HEK293 (cell line): ENCODE results near the gene UQCRQ.

Experiments used
- CTCF ChIA-PET: fragments of 350-600 bp; formaldehyde crosslinking; extraction: SDS; loops from one replicate; lab custom pipeline; 2021; ENCODE audit warnings: antibody characterized with exemption; lab: Yijun Ruan, JAX
- POLR2A ChIA-PET: fragments of 300-600 bp; formaldehyde crosslinking; extraction: SDS; loops from one replicate; lab custom pipeline; 2020; ENCODE audit warnings: antibody characterized with exemption, inconsistent platforms; lab: Yijun Ruan, JAX
- H3K27ac ChIP-seq: fragments of 200-500 bp; sonication (Bioruptor generic); 2 replicates; pipeline ENCODE4 v1.5.1; 2014; ENCODE audit warnings: low read depth, low read length, control low read depth, inconsistent platforms; ENCODE audit errors: extremely low read depth
- H3K36me3 ChIP-seq, 2 experiments: fragments of 200-500 bp in 1 of 2; sonication (Bioruptor generic) in 1 of 2; 1 replicate in 1 of 2; 2 replicates in 1 of 2; pipeline ENCODE4 v1.5.1; 2014 to 2017; ENCODE audit warnings: inconsistent platforms in 2 of 2, low read length in 2 of 2; ENCODE audit not compliant: control insufficient read depth in 2 of 2, insufficient read depth in 1 of 2
- H3K4me1 ChIP-seq: fragments of 200-500 bp; sonication (Bioruptor generic); 2 replicates; pipeline ENCODE4 v1.5.1; 2014; ENCODE audit warnings: mild to moderate bottlenecking, low read length, inconsistent platforms; ENCODE audit not compliant: control insufficient read depth, insufficient read depth
- H3K4me3 ChIP-seq: 2 replicates; pipeline ENCODE4 v1.5.1; 2011; ENCODE audit warnings: low read depth, mild to moderate bottlenecking, control low read depth, low read length, moderate library complexity
- H3K9me3 ChIP-seq: fragments of 200-500 bp; sonication (Bioruptor generic); 2 replicates; pipeline ENCODE4 v1.5.1; 2014; ENCODE audit warnings: low read depth, low read length, inconsistent platforms; ENCODE audit not compliant: control insufficient read depth, insufficient read depth
- GFI1B ChIP-seq: fragments of 450-650 bp; formaldehyde crosslinking; IDR thresholded peaks from 2 replicates; pipeline ENCODE4 v1.5.1; 2016; ENCODE audit warnings: missing biosample characterization, missing genetic modification characterization
- TRIM28 ChIP-seq: IDR thresholded peaks from 2 replicates; pipeline ENCODE4 v1.6.1; 2011; ENCODE audit warnings: low read length, control low read depth, borderline replicate concordance
- ZNF132 ChIP-seq: fragments of 450-650 bp; formaldehyde crosslinking; IDR thresholded peaks from 2 replicates; pipeline ENCODE4 v1.5.1; 2017; ENCODE audit warnings: missing biosample characterization, missing genetic modification characterization, borderline replicate concordance
- ZNF24 ChIP-seq: fragments of 450-650 bp; formaldehyde crosslinking; IDR thresholded peaks from 2 replicates; pipeline ENCODE4 v1.5.1; 2016; ENCODE audit warnings: missing biosample characterization, missing genetic modification characterization
- ZNF248 ChIP-seq: fragments of 450-650 bp; formaldehyde crosslinking; IDR thresholded peaks from 2 replicates; pipeline ENCODE4 v1.5.1; 2017; ENCODE audit warnings: missing biosample characterization, missing genetic modification characterization
- ZNF302 ChIP-seq: fragments of 450-650 bp; formaldehyde crosslinking; IDR thresholded peaks from 2 replicates; pipeline ENCODE4 v1.5.1; 2016; ENCODE audit warnings: missing biosample characterization, missing genetic modification characterization, low read depth
- ZNF426 ChIP-seq: fragments of 450-650 bp; formaldehyde crosslinking; IDR thresholded peaks from 2 replicates; pipeline ENCODE4 v1.5.1; 2017; ENCODE audit warnings: missing biosample characterization, missing genetic modification characterization, mild to moderate bottlenecking, inconsistent platforms, moderate library complexity
- ZNF433 ChIP-seq: fragments of 450-650 bp; formaldehyde crosslinking; IDR thresholded peaks from 2 replicates; pipeline ENCODE4 v1.5.1; 2016; ENCODE audit warnings: missing biosample characterization, missing genetic modification characterization, low read depth
- ZNF596 ChIP-seq: fragments of 450-650 bp; IDR thresholded peaks from 2 replicates; pipeline ENCODE4 v1.5.0; 2018; ENCODE audit warnings: missing biosample characterization, mild to moderate bottlenecking, missing genetic modification characterization, moderate library complexity
- ZNF621 ChIP-seq: fragments of 450-650 bp; formaldehyde crosslinking; IDR thresholded peaks from 2 replicates; pipeline ENCODE4 v1.5.1; 2017; ENCODE audit warnings: missing biosample characterization, missing genetic modification characterization
- ZSCAN23 ChIP-seq: fragments of 450-650 bp; formaldehyde crosslinking; IDR thresholded peaks from 2 replicates; pipeline ENCODE4 v1.5.1; 2016; ENCODE audit warnings: missing biosample characterization, missing genetic modification characterization
- TF ChIP-seq, protein P1 (sequence below): fragments of 450-650 bp; formaldehyde crosslinking; IDR thresholded peaks from 2 replicates; pipeline ENCODE4 v1.5.1; 2016; ENCODE audit warnings: missing biosample characterization, missing genetic modification characterization
- TF ChIP-seq, protein P2 (sequence below): fragments of 450-650 bp; formaldehyde crosslinking; IDR thresholded peaks from 2 replicates; pipeline ENCODE4 v1.5.1; 2016; ENCODE audit warnings: missing biosample characterization, missing genetic modification characterization
- TF ChIP-seq, protein P3 (sequence below): fragments of 450-650 bp; formaldehyde crosslinking; IDR thresholded peaks from 2 replicates; pipeline ENCODE4 v1.5.1; 2016; ENCODE audit warnings: missing biosample characterization, missing genetic modification characterization, borderline replicate concordance
- TF ChIP-seq, protein P4 (sequence below): fragments of 450-650 bp; formaldehyde crosslinking; IDR thresholded peaks from 2 replicates; pipeline ENCODE4 v1.5.1; 2016; ENCODE audit warnings: missing biosample characterization, missing genetic modification characterization

The UQCRQ gene

DNA sequence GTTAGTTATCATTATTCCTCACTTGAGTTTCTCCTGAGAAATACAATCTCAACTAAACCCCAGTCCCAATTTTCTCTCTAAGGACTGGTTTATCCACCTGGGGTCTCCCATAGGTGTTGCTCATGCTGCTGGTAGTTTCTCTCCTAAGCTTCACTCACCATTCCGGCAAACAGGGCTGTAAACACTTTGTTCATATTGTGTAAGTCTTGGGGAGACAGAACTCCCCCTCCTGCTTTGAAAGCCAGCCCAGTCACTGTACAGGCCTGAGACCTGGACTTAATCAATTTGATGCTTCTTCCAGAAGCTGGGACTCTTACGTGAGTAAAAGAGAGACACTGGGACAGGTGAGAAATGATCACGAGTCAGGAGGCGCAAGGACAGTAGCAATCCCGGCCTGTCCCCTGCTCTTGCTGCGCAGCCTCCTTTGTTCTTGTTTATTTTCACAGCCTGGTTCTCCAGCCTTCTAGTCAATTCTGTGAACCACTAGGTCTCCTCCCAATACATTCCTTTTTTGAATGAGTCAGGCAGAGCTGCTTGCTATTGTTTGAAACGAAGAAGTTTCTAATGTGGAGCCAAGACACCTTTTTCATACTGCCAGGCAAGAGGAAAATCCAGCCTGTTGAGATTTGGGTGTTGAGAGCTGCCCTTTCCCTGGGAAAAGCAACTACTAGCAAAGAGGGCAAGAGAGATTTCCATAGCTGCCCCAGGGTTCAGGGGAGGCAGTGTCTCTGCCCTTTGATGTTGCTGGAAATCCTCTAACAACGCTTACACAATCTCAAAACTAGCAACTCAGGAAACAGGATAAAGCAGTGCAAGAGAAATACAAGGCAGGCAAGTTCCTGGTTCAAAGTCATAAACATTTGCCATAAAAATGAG, 26.8 kb upstream of the UQCRQ start (continued):
- no peak for TF ChIP-seq ZNF302 (tag by site-specific recombination)
- no peak for TF ChIP-seq ZNF433

DNA sequence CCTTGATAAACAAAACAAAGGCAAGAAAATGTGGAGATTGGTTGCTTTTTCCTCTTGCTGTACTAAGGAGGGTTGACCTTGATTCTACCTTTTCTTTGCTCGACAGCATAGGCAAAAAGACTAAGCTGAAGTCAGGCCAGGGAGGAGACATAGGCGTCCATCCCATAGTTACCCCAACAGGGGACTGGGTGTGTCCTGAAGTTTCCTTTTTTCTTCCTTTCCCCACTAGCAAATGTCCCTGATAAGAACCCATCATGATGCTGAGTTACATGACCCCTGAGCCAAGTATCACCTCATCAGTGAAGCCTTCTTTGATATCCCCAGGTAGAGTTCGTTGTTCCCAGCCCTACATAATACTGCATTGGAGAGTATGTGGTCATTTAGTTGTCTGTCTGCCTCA, 26.1 kb upstream of the UQCRQ start:
- H3K9me3 ChIP-seq = no peaks in the 10 kb centered on the region
- TF ChIP-seq ZNF248 (tag by site-specific recombination) = no peak
- TF ChIP-seq, protein P1, sequence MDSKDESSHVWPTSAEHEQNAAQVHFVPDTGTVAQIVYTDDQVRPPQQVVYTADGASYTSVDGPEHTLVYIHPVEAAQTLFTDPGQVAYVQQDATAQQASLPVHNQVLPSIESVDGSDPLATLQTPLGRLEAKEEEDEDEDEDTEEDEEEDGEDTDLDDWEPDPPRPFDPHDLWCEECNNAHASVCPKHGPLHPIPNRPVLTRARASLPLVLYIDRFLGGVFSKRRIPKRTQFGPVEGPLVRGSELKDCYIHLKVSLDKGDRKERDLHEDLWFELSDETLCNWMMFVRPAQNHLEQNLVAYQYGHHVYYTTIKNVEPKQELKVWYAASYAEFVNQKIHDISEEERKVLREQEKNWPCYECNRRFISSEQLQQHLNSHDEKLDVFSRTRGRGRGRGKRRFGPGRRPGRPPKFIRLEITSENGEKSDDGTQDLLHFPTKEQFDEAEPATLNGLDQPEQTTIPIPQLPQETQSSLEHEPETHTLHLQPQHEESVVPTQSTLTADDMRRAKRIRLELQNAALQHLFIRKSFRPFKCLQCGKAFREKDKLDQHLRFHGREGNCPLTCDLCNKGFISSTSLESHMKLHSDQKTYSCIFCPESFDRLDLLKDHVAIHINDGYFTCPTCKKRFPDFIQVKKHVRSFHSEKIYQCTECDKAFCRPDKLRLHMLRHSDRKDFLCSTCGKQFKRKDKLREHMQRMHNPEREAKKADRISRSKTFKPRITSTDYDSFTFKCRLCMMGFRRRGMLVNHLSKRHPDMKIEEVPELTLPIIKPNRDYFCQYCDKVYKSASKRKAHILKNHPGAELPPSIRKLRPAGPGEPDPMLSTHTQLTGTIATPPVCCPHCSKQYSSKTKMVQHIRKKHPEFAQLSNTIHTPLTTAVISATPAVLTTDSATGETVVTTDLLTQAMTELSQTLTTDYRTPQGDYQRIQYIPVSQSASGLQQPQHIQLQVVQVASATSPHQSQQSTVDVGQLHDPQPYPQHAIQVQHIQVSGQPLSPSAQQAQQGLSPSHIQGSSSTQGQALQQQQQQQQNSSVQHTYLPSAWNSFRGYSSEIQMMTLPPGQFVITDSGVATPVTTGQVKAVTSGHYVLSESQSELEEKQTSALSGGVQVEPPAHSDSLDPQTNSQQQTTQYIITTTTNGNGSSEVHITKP (tag by site-specific recombination) = no peak
- no peak for TF ChIP-seq ZSCAN23 (tag by site-specific recombination)
- no peak for TF ChIP-seq ZNF621
- no peaks in the 10 kb centered on the region for H3K4me1 ChIP-seq
- POLR2A ChIA-PET = no interaction called here
- no peak overlapping the region for H3K27ac ChIP-seq
- CTCF ChIA-PET = interaction anchor here (0.7 kb wide), 1 partner anchor 24 kb away, joined by 4 read pairs; no protein-coding TSS in a partner anchor
- no peak overlapping the region for H3K4me3 ChIP-seq
- no peaks in the 10 kb centered on the region for H3K36me3 ChIP-seq

DNA sequence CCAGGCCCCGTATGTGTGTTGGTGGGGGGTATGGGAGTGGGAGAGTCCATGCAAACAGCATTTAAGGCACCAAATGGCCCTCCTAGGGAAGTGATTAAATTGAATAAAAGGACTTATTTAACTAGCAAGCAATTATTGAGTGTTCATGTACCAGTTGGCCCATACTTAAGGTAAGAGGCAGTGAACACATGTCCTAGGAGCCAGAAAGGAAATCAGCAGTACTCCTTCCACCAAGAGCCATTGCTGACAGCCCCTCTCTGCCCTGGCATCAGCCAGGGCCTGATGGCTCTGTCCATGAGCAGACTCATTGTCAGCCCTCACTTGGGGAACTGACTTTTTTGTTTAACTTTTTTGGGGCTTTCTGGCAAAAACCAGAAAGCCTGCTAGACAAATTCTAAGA, 25.5 kb upstream of the UQCRQ start:
- H3K9me3 ChIP-seq = no peaks in the 10 kb centered on the region
- H3K4me1 ChIP-seq = no peaks in the 10 kb centered on the region
- no peak overlapping the region for H3K4me3 ChIP-seq
- no peak overlapping the region for H3K27ac ChIP-seq
- ChIA-PET POLR2A (no interaction called here), CTCF (no interaction called here)
- H3K36me3 ChIP-seq = no peaks in the 10 kb centered on the region
- TF ChIP-seq ZNF433 (no peak), GFI1B (no peak), TRIM28 (no peak), ZNF596 (tag by site-specific recombination) (no peak), ZNF132 (tag by site-specific recombination) (no peak), ZNF426 (tag by site-specific recombination) (no peak), ZNF24 (tag by site-specific recombination) (no peak)
- TF ChIP-seq, protein P2, sequence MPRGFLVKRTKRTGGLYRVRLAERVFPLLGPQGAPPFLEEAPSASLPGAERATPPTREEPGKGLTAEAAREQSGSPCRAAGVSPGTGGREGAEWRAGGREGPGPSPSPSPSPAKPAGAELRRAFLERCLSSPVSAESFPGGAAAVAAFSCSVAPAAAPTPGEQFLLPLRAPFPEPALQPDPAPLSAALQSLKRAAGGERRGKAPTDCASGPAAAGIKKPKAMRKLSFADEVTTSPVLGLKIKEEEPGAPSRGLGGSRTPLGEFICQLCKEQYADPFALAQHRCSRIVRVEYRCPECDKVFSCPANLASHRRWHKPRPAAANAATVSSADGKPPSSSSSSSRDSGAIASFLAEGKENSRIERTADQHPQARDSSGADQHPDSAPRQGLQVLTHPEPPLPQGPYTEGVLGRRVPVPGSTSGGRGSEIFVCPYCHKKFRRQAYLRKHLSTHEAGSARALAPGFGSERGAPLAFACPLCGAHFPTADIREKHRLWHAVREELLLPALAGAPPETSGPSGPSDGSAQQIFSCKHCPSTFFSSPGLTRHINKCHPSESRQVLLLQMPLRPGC (tag by site-specific recombination) = no peak
- TF ChIP-seq, protein P3, sequence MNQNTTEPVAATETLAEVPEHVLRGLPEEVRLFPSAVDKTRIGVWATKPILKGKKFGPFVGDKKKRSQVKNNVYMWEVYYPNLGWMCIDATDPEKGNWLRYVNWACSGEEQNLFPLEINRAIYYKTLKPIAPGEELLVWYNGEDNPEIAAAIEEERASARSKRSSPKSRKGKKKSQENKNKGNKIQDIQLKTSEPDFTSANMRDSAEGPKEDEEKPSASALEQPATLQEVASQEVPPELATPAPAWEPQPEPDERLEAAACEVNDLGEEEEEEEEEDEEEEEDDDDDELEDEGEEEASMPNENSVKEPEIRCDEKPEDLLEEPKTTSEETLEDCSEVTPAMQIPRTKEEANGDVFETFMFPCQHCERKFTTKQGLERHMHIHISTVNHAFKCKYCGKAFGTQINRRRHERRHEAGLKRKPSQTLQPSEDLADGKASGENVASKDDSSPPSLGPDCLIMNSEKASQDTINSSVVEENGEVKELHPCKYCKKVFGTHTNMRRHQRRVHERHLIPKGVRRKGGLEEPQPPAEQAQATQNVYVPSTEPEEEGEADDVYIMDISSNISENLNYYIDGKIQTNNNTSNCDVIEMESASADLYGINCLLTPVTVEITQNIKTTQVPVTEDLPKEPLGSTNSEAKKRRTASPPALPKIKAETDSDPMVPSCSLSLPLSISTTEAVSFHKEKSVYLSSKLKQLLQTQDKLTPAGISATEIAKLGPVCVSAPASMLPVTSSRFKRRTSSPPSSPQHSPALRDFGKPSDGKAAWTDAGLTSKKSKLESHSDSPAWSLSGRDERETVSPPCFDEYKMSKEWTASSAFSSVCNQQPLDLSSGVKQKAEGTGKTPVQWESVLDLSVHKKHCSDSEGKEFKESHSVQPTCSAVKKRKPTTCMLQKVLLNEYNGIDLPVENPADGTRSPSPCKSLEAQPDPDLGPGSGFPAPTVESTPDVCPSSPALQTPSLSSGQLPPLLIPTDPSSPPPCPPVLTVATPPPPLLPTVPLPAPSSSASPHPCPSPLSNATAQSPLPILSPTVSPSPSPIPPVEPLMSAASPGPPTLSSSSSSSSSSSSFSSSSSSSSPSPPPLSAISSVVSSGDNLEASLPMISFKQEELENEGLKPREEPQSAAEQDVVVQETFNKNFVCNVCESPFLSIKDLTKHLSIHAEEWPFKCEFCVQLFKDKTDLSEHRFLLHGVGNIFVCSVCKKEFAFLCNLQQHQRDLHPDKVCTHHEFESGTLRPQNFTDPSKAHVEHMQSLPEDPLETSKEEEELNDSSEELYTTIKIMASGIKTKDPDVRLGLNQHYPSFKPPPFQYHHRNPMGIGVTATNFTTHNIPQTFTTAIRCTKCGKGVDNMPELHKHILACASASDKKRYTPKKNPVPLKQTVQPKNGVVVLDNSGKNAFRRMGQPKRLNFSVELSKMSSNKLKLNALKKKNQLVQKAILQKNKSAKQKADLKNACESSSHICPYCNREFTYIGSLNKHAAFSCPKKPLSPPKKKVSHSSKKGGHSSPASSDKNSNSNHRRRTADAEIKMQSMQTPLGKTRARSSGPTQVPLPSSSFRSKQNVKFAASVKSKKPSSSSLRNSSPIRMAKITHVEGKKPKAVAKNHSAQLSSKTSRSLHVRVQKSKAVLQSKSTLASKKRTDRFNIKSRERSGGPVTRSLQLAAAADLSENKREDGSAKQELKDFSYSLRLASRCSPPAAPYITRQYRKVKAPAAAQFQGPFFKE = no peak
- TF ChIP-seq, protein P4, sequence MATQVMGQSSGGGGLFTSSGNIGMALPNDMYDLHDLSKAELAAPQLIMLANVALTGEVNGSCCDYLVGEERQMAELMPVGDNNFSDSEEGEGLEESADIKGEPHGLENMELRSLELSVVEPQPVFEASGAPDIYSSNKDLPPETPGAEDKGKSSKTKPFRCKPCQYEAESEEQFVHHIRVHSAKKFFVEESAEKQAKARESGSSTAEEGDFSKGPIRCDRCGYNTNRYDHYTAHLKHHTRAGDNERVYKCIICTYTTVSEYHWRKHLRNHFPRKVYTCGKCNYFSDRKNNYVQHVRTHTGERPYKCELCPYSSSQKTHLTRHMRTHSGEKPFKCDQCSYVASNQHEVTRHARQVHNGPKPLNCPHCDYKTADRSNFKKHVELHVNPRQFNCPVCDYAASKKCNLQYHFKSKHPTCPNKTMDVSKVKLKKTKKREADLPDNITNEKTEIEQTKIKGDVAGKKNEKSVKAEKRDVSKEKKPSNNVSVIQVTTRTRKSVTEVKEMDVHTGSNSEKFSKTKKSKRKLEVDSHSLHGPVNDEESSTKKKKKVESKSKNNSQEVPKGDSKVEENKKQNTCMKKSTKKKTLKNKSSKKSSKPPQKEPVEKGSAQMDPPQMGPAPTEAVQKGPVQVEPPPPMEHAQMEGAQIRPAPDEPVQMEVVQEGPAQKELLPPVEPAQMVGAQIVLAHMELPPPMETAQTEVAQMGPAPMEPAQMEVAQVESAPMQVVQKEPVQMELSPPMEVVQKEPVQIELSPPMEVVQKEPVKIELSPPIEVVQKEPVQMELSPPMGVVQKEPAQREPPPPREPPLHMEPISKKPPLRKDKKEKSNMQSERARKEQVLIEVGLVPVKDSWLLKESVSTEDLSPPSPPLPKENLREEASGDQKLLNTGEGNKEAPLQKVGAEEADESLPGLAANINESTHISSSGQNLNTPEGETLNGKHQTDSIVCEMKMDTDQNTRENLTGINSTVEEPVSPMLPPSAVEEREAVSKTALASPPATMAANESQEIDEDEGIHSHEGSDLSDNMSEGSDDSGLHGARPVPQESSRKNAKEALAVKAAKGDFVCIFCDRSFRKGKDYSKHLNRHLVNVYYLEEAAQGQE = no peak
